ENCODE data around the gene CHD8. TPM values are rescaled to one million over a fixed set of nuclear protein-coding genes. Genes with fewer than 3 reads are reported as not detected.

Gene CHD8
- 38.6 to 42.7 TPM (median 40.3 TPM) in 5 replicates for total RNA-seq (2022; extraction: Qiagen RNA extraction; ENCODE audit: low read depth)

GRCh38 chr14:21455912-21456667 lies at the start of gene CHD8:
Gene CHD8 (minus strand): TSS chr14:21456123. CDS start chr14:21431643, 24,480 bp downstream.

GRCh38 chr14:21476925-21477681 lies 21.2 kb upstream of the CHD8 start, which contains the start of the genes RAB2B and TOX4:
Gene RAB2B (minus strand): TSS chr14:21476959. CDS start chr14:21476872, 87 bp downstream.
Gene TOX4 (plus strand): TSS chr14:21477195. CDS start chr14:21477279, 84 bp downstream.

GRCh38 chr14:21383848-21384493 lies 72.0 kb downstream of the CHD8 start, which contains the start of gene SUPT16H:
Gene SUPT16H (minus strand): TSS chr14:21384019. CDS start chr14:21383927, 92 bp downstream.

Other genes with a start within 250 kb of the CHD8 start
- 791 to 1,079 TPM (median 796 TPM) in 5 replicates for gene HNRNPC, start 186.7 kb downstream of the CHD8 start, total RNA-seq (2022; extraction: Qiagen RNA extraction; ENCODE audit: low read depth)
- gene RPGRIP1, start 176.0 kb downstream of the CHD8 start, total RNA-seq (2022; extraction: Qiagen RNA extraction; ENCODE audit: low read depth): 0.06 to 0.30 TPM (median 0.20 TPM) in 5 replicates
- gene SUPT16H, start 72.1 kb downstream of the CHD8 start, total RNA-seq (2022; extraction: Qiagen RNA extraction; ENCODE audit: low read depth): 92.6 to 111 TPM (median 98.7 TPM) in 5 replicates
- 10.8 to 15.1 TPM (median 12.6 TPM) in 5 replicates for gene RAB2B, start 20.8 kb upstream of the CHD8 start, total RNA-seq (2022; extraction: Qiagen RNA extraction; ENCODE audit: low read depth)
- 50.9 to 71.2 TPM (median 66.9 TPM) in 5 replicates for gene TOX4, start 21.1 kb upstream of the CHD8 start, total RNA-seq (2022; extraction: Qiagen RNA extraction; ENCODE audit: low read depth)
- gene METTL3, start 55.2 kb upstream of the CHD8 start, total RNA-seq (2022; extraction: Qiagen RNA extraction; ENCODE audit: low read depth): 41.6 to 49.0 TPM (median 47.9 TPM) in 5 replicates
- gene SALL2, start 70.2 kb upstream of the CHD8 start, total RNA-seq (2022; extraction: Qiagen RNA extraction; ENCODE audit: low read depth): 0.73 to 1.3 TPM (median 0.85 TPM) in 5 replicates
- gene OR10G3, start 124.0 kb upstream of the CHD8 start, total RNA-seq (2022; extraction: Qiagen RNA extraction; ENCODE audit: low read depth): not detected in 5 replicates
- not detected in 5 replicates for gene OR10G2, start 178.8 kb upstream of the CHD8 start, total RNA-seq (2022; extraction: Qiagen RNA extraction; ENCODE audit: low read depth)
- not detected in 5 replicates for gene OR4E2, start 197.7 kb upstream of the CHD8 start, total RNA-seq (2022; extraction: Qiagen RNA extraction; ENCODE audit: low read depth)
- gene OR4E1, start 217.7 kb upstream of the CHD8 start, total RNA-seq (2022; extraction: Qiagen RNA extraction; ENCODE audit: low read depth): not detected in 5 replicates

Measured in A549 treated with GW870086 at 1 μM for 4 hours (cell line).